ENCODE measurements around the gene GNG7. TPM values are rescaled to one million over a fixed set of nuclear protein-coding genes. Genes with fewer than 3 reads are reported as not detected.

Gene GNG7
- total RNA-seq, 1 donor: not detected

DNA sequence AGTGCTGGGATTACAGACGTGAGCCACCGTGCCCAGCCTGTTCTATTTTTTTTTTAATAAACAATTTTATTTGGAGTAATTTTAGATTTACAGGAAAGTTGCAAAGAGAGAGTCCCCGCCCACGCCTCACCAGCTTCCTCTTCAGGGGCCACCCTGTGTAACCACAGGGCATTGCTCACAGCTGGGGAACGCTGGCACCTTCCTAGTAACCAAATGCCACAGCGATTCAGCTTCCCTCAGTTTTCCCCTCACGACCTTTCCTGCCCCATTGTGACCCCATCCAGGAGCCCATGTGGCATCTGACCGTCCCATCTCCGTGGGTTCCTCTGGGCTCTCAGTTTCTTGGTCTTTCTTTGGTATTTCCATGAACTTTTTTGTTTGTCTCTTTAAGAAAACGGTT is 83.9 kb downstream of the GNG7 start:
- no peak overlapping the region for H3K4me3 ChIP-seq (ENCODE audit: low read depth, low read length)
- no peak for DNase-seq (ENCODE audit: low read depth)
- TF ChIP-seq, protein P1, sequence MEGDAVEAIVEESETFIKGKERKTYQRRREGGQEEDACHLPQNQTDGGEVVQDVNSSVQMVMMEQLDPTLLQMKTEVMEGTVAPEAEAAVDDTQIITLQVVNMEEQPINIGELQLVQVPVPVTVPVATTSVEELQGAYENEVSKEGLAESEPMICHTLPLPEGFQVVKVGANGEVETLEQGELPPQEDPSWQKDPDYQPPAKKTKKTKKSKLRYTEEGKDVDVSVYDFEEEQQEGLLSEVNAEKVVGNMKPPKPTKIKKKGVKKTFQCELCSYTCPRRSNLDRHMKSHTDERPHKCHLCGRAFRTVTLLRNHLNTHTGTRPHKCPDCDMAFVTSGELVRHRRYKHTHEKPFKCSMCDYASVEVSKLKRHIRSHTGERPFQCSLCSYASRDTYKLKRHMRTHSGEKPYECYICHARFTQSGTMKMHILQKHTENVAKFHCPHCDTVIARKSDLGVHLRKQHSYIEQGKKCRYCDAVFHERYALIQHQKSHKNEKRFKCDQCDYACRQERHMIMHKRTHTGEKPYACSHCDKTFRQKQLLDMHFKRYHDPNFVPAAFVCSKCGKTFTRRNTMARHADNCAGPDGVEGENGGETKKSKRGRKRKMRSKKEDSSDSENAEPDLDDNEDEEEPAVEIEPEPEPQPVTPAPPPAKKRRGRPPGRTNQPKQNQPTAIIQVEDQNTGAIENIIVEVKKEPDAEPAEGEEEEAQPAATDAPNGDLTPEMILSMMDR (IDR thresholded peaks at IDR 0.05; ENCODE audit: insufficient read depth, low read depth, low read length): no peak

DNA sequence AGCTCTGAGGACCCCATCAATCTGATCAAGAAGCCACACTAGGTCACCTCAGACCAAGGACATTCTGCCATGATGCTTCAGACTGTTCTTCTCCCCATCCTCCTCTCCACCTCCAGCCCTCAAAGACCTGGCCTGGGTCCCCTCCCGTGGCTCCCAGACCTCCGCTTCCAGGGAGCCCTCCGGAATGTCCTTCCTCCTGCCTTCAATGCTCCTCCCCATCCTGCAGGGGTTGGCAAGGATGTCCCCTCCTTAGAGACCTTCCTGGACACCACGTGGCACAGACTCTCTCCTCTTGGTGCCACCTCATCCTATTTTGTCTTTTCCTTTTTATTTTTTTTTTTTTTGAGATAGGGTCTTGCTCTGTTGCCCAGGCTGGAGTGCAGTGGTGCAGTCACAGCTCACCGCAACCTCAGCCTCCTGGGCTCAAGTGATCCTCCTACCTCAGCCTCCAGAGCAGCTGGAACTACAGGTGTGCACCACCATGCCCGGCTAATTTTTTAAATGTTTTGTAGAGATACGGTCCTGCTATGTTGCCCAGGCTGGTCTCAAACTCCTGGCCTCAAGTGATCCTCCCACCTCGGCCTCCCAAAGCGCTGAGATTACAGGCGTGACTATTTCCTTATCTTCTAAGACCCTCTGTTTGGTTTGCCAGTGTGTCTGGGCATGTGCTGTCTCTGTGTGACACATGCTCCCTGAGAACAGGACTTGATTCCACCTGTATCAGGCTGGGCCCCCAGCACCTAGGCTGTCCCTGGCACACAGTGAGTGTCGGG is 84.9 kb downstream of the GNG7 start:
- no peak for DNase-seq (ENCODE audit: low read depth)
- H3K4me3 ChIP-seq (ENCODE audit: low read depth, low read length): no peak overlapping the region
- TF ChIP-seq, protein P1 (IDR thresholded peaks at IDR 0.05; ENCODE audit: insufficient read depth, low read depth, low read length): no peak

DNA sequence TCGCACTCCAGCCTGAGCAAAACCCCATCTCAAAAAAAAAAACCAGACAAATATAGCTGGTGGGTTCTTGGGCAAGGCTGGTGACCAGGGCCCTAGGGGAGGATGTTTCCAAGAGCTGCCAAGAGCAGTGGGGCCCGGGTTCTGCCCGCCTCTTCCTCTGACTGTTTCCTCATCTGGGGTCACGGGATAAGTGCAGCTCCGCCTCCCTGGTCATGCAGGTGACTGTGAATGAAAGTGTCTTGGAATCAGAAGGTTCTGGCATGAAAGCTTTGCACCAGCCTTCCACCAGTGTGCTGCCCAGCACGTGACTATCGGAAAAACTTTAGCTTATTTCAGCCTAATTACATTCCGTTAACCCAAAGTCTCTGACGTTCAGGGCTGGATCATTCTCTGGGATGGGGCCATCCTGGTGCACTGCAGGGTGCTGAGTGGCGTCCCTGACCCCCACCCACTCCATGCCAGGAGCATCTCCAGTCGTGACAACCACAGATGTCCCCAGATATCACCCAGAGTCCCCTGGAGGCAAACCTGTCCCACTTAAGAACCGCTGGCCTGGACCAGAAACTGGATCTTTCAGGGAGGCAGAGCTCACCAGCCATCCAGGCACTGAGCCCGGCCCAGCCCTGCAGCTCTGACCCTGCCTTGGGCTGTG is 85.6 kb downstream of the GNG7 start:
- TF ChIP-seq, protein P1 (IDR thresholded peaks at IDR 0.05; ENCODE audit: insufficient read depth, low read depth, low read length): no peak
- no peak for DNase-seq (ENCODE audit: low read depth)
- no peak overlapping the region for H3K4me3 ChIP-seq (ENCODE audit: low read depth, low read length)

DNA sequence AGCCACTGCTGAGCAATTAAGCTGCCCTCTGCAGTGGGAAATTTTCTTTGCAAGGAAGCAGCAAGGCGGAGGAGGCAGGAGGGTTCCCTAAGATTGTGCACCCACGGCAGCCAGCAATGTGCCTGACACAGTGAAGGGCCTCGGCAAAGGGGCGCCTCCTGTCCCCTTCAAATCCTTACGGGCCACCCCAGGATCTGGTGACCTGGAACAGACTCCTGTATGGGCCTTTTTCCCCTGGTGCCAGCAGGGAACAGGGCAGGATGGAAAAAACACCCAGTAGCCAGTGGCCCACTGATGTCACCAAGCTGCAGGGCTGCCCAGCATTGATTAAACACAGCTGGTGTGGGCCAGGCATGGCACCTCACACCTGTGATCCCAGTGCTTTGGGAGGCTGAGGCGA is 86.7 kb downstream of the GNG7 start:
- TF ChIP-seq, protein P1 (IDR thresholded peaks at IDR 0.05; ENCODE audit: insufficient read depth, low read depth, low read length): no peak
- no peak for DNase-seq (ENCODE audit: low read depth)
- H3K4me3 ChIP-seq (ENCODE audit: low read depth, low read length): no peak overlapping the region

DNA sequence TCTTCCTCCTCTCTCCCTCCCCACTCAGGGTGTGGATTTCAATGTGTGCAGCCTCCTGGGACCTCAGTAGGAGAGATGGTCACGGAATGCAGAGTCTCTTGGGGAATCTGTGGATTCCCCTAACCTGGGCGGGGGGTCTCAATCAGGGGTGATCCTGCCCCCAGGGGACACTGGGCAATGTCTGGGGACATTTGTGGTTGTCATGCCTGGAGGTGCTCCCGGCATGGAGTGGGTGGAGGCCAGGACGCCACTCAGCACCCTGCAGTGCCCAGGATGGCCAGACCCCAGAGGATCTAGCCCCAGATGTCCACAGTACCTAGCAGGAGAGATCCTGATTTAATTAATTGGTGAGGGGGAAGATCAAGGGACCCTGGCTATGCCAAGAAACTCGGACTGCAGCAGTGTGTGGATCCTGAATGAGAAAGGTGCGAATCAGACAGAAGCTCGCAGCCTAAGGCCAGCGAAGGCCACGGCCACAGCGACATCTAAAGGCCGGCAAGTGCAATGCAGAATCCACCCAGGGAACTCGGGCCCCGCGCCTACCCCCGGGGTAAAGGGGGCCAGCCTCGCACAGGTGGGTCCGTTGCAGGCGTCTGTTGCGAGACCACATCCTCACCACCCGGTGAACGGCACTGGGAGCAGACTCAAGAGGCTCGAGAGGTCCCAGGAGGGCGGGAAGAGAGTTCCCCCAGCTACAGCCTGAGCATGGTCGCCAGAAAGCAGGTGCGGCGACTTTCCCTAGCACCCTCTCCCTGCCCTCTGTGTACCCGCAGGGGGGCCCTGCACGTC is 88.8 kb downstream of the GNG7 start:
- DNase-seq (ENCODE audit: low read depth): no peak
- TF ChIP-seq, protein P1 (IDR thresholded peaks at IDR 0.05; ENCODE audit: insufficient read depth, low read depth, low read length): peak; percentile 88
- no peak overlapping the region for H3K4me3 ChIP-seq (ENCODE audit: low read depth, low read length)

DNA sequence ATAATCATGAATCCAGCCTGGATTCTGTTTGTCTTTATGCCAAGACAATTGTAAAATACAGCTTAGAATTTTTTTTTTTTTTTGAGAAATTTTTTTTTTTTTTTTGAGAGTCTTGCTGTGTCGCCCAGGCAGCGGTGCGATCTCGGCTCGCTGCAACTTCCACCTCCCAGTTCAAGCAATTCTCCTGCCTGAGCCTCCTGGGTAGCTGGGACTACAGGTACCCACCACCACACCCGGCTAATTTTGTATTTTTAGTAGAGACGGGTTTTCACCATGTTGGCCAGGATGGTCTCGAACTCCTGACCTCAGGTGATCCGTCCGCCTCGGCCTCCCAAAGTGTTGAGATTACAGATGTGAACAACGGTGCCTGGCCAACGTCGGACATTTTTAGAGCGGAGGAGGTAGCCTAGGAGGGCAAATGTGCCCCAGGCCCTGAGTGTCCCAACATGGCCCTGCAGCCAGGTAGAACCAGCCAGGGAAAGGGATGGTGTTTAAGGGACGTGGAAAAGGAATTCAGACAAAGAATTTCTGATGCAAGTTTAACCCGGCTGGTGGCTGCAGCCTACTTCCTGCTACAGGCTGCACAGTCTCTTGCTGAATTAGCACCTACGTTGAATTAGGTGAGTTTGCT is 89.8 kb downstream of the GNG7 start:
- TF ChIP-seq, protein P1 (IDR thresholded peaks at IDR 0.05; ENCODE audit: insufficient read depth, low read depth, low read length): no peak
- H3K4me3 ChIP-seq (ENCODE audit: low read depth, low read length): no peak overlapping the region
- no peak for DNase-seq (ENCODE audit: low read depth)
